Body of pancreas (tissue), 4 donors: Measurements from ENCODE around the gene DGKD.

Experiments used
- POLR2A ChIP-seq, 3 donors: fragments of 450-650 bp; IDR thresholded peaks; one replicate each; pipeline ENCODE4 v1.6.1; 2016; ENCODE audit warnings: antibody characterized with exemption in 3 of 3, mild to moderate bottlenecking in 2 of 3
- TF ChIP-seq, protein P1 (sequence below), 7 experiments: fragments of 450-650 bp in 4 of 7; fragments of 200-600 bp in 3 of 7; sonication (generic) in 3 of 7; IDR thresholded peaks; one replicate each; pipeline ENCODE4 v1.5.1; 2016 to 2019; ENCODE audit warnings: antibody characterized with exemption in 7 of 7

DNA sequence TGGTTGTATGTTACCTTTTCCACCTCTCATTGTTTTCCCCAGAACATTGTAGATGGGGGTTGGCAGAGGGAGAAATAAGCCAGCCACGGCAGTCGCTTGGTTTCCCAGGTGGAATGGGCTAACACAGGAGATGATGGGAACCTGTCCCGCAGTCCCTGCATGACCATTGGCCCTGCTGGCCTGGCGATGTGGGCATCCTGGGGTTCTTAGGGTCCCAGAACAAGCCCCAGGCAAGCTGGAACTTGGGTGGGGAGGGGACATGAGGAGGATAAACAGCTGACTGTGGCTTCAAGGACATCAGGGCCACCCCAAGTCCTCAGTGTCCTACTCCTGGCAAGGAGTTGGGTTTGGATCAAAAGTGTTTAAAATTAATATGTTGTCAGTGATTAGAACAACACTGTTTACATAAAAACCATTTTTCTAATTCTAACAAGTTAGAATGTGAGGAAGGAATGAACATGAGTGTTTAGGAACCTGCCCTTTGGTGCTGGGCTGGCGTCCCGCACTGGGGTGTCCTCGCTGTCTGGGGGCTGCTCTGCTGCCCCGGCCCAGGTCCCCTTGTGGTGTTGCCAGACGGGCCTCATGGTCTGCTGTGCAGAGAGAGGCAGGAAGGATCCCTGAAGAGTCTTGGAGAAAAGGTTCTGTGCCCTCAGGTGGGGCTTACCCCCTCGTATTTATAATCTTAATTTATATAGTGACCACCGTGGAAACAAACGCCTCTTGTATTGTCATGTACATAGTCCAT is 117.2 kb downstream of the DGKD start:
- no peak for TF ChIP-seq POLR2A (IDR thresholded peaks at IDR 0.05)
- TF ChIP-seq, protein P1, sequence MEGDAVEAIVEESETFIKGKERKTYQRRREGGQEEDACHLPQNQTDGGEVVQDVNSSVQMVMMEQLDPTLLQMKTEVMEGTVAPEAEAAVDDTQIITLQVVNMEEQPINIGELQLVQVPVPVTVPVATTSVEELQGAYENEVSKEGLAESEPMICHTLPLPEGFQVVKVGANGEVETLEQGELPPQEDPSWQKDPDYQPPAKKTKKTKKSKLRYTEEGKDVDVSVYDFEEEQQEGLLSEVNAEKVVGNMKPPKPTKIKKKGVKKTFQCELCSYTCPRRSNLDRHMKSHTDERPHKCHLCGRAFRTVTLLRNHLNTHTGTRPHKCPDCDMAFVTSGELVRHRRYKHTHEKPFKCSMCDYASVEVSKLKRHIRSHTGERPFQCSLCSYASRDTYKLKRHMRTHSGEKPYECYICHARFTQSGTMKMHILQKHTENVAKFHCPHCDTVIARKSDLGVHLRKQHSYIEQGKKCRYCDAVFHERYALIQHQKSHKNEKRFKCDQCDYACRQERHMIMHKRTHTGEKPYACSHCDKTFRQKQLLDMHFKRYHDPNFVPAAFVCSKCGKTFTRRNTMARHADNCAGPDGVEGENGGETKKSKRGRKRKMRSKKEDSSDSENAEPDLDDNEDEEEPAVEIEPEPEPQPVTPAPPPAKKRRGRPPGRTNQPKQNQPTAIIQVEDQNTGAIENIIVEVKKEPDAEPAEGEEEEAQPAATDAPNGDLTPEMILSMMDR (IDR thresholded peaks at IDR 0.05) = no peak
